Measurements from ENCODE around the gene APEH.
"Not testable (repeated sequence)": the region's sequence is repeated elsewhere in the genome, so short reads cannot be mapped to it uniquely, and the experiment has no call there.

DNA sequence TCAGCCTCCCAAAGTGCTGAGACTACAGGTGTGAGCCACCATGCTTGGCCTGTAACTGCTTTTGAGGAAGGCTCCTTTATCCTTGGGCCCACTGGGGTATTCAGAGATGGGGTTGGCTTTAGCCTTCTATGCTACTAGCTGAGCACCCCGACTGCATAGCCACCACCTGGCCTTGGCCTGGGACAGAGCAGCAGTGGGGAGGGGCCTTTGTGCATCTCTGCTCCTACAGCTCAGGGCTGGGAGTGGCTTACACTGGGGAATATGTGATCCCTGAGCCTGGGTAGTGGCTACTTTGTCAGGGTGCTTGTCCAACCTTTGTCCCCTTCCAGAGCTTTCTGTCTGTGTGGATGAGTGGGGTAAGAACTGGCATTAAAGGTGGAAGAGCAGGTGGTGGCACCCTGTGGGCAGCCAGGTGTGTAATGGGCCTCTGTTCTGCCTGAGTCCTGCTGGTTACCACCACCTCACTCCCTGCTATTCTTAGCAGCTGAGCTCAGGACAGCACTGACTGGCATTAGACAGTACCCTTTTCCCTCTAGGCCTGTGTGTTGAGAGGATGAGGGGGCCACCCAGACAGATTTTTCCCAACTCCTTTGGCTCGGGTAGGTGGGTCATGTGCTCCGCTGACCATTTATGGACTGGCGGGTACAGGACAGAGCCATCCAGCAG lies 21.3 kb downstream of the APEH start:
- not testable (repeated sequence) for TF ChIP-seq RFX5 (IDR thresholded peaks at IDR 0.05; ENCODE audit: low read depth, low read length); ZNF713 (CRISPR knock-in tag; IDR thresholded peaks at IDR 0.05); POLR2A (IDR thresholded peaks at IDR 0.05; ENCODE audit: insufficient read depth in 1 of 2, low read depth in 2 of 2, low read length in 2 of 2); SRSF9 (IDR thresholded peaks at IDR 0.05; ENCODE audit: borderline replicate concordance, insufficient read depth, low read depth, low read length, poor library complexity, severe bottlenecking); SOX5 (CRISPR knock-in tag; IDR thresholded peaks at IDR 0.05; ENCODE audit: borderline replicate concordance); TAF1 (CRISPR knock-in tag; IDR thresholded peaks at IDR 0.05)
- TF ChIP-seq, protein P1, sequence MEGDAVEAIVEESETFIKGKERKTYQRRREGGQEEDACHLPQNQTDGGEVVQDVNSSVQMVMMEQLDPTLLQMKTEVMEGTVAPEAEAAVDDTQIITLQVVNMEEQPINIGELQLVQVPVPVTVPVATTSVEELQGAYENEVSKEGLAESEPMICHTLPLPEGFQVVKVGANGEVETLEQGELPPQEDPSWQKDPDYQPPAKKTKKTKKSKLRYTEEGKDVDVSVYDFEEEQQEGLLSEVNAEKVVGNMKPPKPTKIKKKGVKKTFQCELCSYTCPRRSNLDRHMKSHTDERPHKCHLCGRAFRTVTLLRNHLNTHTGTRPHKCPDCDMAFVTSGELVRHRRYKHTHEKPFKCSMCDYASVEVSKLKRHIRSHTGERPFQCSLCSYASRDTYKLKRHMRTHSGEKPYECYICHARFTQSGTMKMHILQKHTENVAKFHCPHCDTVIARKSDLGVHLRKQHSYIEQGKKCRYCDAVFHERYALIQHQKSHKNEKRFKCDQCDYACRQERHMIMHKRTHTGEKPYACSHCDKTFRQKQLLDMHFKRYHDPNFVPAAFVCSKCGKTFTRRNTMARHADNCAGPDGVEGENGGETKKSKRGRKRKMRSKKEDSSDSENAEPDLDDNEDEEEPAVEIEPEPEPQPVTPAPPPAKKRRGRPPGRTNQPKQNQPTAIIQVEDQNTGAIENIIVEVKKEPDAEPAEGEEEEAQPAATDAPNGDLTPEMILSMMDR (CRISPR knock-in tag; IDR thresholded peaks at IDR 0.05) = not testable (repeated sequence)
- TF ChIP-seq, protein P2, sequence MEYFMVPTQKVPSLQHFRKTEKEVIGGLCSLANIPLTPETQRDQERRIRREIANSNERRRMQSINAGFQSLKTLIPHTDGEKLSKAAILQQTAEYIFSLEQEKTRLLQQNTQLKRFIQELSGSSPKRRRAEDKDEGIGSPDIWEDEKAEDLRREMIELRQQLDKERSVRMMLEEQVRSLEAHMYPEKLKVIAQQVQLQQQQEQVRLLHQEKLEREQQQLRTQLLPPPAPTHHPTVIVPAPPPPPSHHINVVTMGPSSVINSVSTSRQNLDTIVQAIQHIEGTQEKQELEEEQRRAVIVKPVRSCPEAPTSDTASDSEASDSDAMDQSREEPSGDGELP (IDR thresholded peaks at IDR 0.05; ENCODE audit: borderline replicate concordance, low read depth) = not testable (repeated sequence)
